ENCODE measurements around the gene MBD3L2B.
"Not testable (repeated sequence)": the region's sequence is repeated elsewhere in the genome, so short reads cannot be mapped to it uniquely, and the experiment has no call there.

Gene MBD3L2B

GRCh38 chr19:7021331-7021730 lies at the start of gene MBD3L2B:
Gene MBD3L2B (minus strand): TSS chr19:7021431. CDS start chr19:7021397, 34 bp downstream.
- not testable (repeated sequence) for H3K4me1 Mint-ChIP-seq (ENCODE audit: low read depth); H3K9me3 Mint-ChIP-seq (ENCODE audit: low read depth); H3K4me3 Mint-ChIP-seq; H3K27ac Mint-ChIP-seq; H3K27me3 Mint-ChIP-seq; H3K36me3 Mint-ChIP-seq

- Mint-ChIP-seq H3K36me3 (peaks cover 4% of the 10 kb centered on the region), H3K4me3 (peak overlapping the region; percentile 95), H3K27ac (peak overlapping the region; percentile 80), H3K9me3 (ENCODE audit: low read depth) (no peaks in the 10 kb centered on the region), H3K27me3 (no peaks in the 10 kb centered on the region), H3K4me1 (ENCODE audit: low read depth) (peaks cover 25% of the 10 kb centered on the region)
These were observed 48.6 kb upstream of the MBD3L2B start for GRCh38 chr19:7069904-7070226.

- H3K27me3 Mint-ChIP-seq: no peaks in the 10 kb centered on the region
- H3K4me1 Mint-ChIP-seq (ENCODE audit: low read depth): peaks cover 22% of the 10 kb centered on the region
- peaks cover 2% of the 10 kb centered on the region for H3K36me3 Mint-ChIP-seq
- H3K4me3 Mint-ChIP-seq: peak within 1 kb of the TSS; percentile 95
- no peaks in the 10 kb centered on the region for H3K9me3 Mint-ChIP-seq (ENCODE audit: low read depth)
- peak within 1 kb of the TSS; percentile 95 for H3K27ac Mint-ChIP-seq
These were observed 48.0 kb upstream of the MBD3L2B start, which contains the start of gene ZNF557 for GRCh38 chr19:7069042-7069903. Gene ZNF557 (plus strand): TSS chr19:7069703. CDS start chr19:7075075, 5,372 bp downstream.

- Mint-ChIP-seq H3K9me3 (ENCODE audit: low read depth) (no peaks in the 10 kb centered on the region), H3K27me3 (no peaks in the 10 kb centered on the region), H3K36me3 (no peaks in the 10 kb centered on the region)
These were observed 47.4 kb upstream of the MBD3L2B start for GRCh38 chr19:7068599-7068998.

GRCh38 chr19:7067716-7068115 lies 46.5 kb upstream of the MBD3L2B start:
- H3K27ac Mint-ChIP-seq: no peak overlapping the region
- H3K4me1 Mint-ChIP-seq (ENCODE audit: low read depth): peaks cover 22% of the 10 kb centered on the region
- H3K4me3 Mint-ChIP-seq: no peak overlapping the region

More at GRCh38 chr19:7068599-7068998, 47.4 kb upstream of the MBD3L2B start:
- H3K27ac Mint-ChIP-seq: peak overlapping the region; percentile 95
- H3K4me3 Mint-ChIP-seq: peak overlapping the region; percentile 95
- peaks cover 22% of the 10 kb centered on the region for H3K4me1 Mint-ChIP-seq (ENCODE audit: low read depth)

GRCh38 chr19:7067122-7067521 lies 45.9 kb upstream of the MBD3L2B start:
- H3K4me1 Mint-ChIP-seq (ENCODE audit: low read depth): peaks cover 17% of the 10 kb centered on the region
- not testable (repeated sequence) for H3K9me3 Mint-ChIP-seq (ENCODE audit: low read depth); H3K36me3 Mint-ChIP-seq; H3K27ac Mint-ChIP-seq; H3K4me3 Mint-ChIP-seq; H3K27me3 Mint-ChIP-seq

More at GRCh38 chr19:7067716-7068115, 46.5 kb upstream of the MBD3L2B start:
- no peaks in the 10 kb centered on the region for H3K9me3 Mint-ChIP-seq (ENCODE audit: low read depth)
- H3K36me3 Mint-ChIP-seq: no peaks in the 10 kb centered on the region
- no peaks in the 10 kb centered on the region for H3K27me3 Mint-ChIP-seq

- Mint-ChIP-seq H3K4me3 (no peak overlapping the region), H3K9me3 (ENCODE audit: low read depth) (no peaks in the 10 kb centered on the region), H3K36me3 (no peaks in the 10 kb centered on the region), H3K4me1 (ENCODE audit: low read depth) (peaks cover 4% of the 10 kb centered on the region), H3K27me3 (no peaks in the 10 kb centered on the region), H3K27ac (no peak overlapping the region)
These were observed 42.7 kb upstream of the MBD3L2B start for GRCh38 chr19:7063764-7064418.

GRCh38 chr19:7063339-7063738 lies 42.1 kb upstream of the MBD3L2B start:
- H3K27me3 Mint-ChIP-seq: no peaks in the 10 kb centered on the region

GRCh38 chr19:7059977-7060376 lies 38.7 kb upstream of the MBD3L2B start:
- not testable (repeated sequence) for H3K4me1 Mint-ChIP-seq (ENCODE audit: low read depth); H3K27me3 Mint-ChIP-seq; H3K27ac Mint-ChIP-seq; H3K9me3 Mint-ChIP-seq (ENCODE audit: low read depth); H3K4me3 Mint-ChIP-seq; H3K36me3 Mint-ChIP-seq

More at GRCh38 chr19:7063339-7063738, 42.1 kb upstream of the MBD3L2B start:
- Mint-ChIP-seq H3K36me3 (no peaks in the 10 kb centered on the region), H3K4me1 (ENCODE audit: low read depth) (peaks cover 1% of the 10 kb centered on the region), H3K9me3 (ENCODE audit: low read depth) (no peaks in the 10 kb centered on the region), H3K27ac (no peak overlapping the region), H3K4me3 (no peak overlapping the region)

GRCh38 chr19:7058576-7058975 lies 37.3 kb upstream of the MBD3L2B start, which contains the start of gene MBD3L3:
Gene MBD3L3 (minus strand): TSS chr19:7058676. CDS start chr19:7058605, 71 bp downstream.
- H3K27ac Mint-ChIP-seq; H3K9me3 Mint-ChIP-seq (ENCODE audit: low read depth): not testable (repeated sequence)

GRCh38 chr19:7056371-7056770 lies 35.1 kb upstream of the MBD3L2B start:
- H3K4me3 Mint-ChIP-seq; H3K9me3 Mint-ChIP-seq (ENCODE audit: low read depth); H3K27ac Mint-ChIP-seq; H3K4me1 Mint-ChIP-seq (ENCODE audit: low read depth); H3K36me3 Mint-ChIP-seq; H3K27me3 Mint-ChIP-seq: not testable (repeated sequence)

More at GRCh38 chr19:7058576-7058975, 37.3 kb upstream of the MBD3L2B start, which contains the start of gene MBD3L3:
- H3K4me1 Mint-ChIP-seq (ENCODE audit: low read depth); H3K27me3 Mint-ChIP-seq; H3K36me3 Mint-ChIP-seq; H3K4me3 Mint-ChIP-seq: not testable (repeated sequence)

GRCh38 chr19:7055679-7056078 lies 34.4 kb upstream of the MBD3L2B start:
- H3K9me3 Mint-ChIP-seq (ENCODE audit: low read depth); H3K27ac Mint-ChIP-seq; H3K36me3 Mint-ChIP-seq; H3K27me3 Mint-ChIP-seq; H3K4me3 Mint-ChIP-seq; H3K4me1 Mint-ChIP-seq (ENCODE audit: low read depth): not testable (repeated sequence)

- H3K27ac Mint-ChIP-seq; H3K36me3 Mint-ChIP-seq; H3K27me3 Mint-ChIP-seq; H3K4me1 Mint-ChIP-seq (ENCODE audit: low read depth); H3K9me3 Mint-ChIP-seq (ENCODE audit: low read depth); H3K4me3 Mint-ChIP-seq: not testable (repeated sequence)
These were observed 33.6 kb upstream of the MBD3L2B start for GRCh38 chr19:7054635-7055368.

- H3K27me3 Mint-ChIP-seq; H3K9me3 Mint-ChIP-seq (ENCODE audit: low read depth); H3K4me3 Mint-ChIP-seq; H3K4me1 Mint-ChIP-seq (ENCODE audit: low read depth); H3K27ac Mint-ChIP-seq; H3K36me3 Mint-ChIP-seq: not testable (repeated sequence)
These were observed 31.7 kb upstream of the MBD3L2B start for GRCh38 chr19:7052896-7053295.

- H3K27ac Mint-ChIP-seq; H3K36me3 Mint-ChIP-seq; H3K9me3 Mint-ChIP-seq (ENCODE audit: low read depth); H3K4me1 Mint-ChIP-seq (ENCODE audit: low read depth); H3K27me3 Mint-ChIP-seq; H3K4me3 Mint-ChIP-seq: not testable (repeated sequence)
These were observed 30.2 kb upstream of the MBD3L2B start for GRCh38 chr19:7051421-7051820.

All from activated naive CD8-positive, alpha-beta T cell (primary cell).